Large intestine (tissue), 3 donors: ENCODE data around the gene DNAH11. TPM values are rescaled to one million over a fixed set of nuclear protein-coding genes. Genes with fewer than 3 reads are reported as not detected.
A peak's percentile ranks its signal among the peaks of the same experiment; 100 is the strongest.
"Not testable (repeated sequence)": the region's sequence is repeated elsewhere in the genome, so short reads cannot be mapped to it uniquely, and the experiment has no call there.

Experiments used
- DNase-seq, 2 donors: peaks; one replicate each; pipeline versions ENCODE4 v3.0.0 to v3.0.0-alpha.2; 2013
- H3K27ac ChIP-seq: one replicate; pipeline ENCODE4 v1.5.1; 2013; ENCODE audit warnings: low read length
- H3K27me3 ChIP-seq: 2 replicates; pipeline ENCODE4 v1.6.1; 2013; ENCODE audit warnings: low read length; ENCODE audit not compliant: control insufficient read depth, insufficient read depth
- H3K36me3 ChIP-seq: 2 replicates; pipeline ENCODE4 v1.6.1; 2013; ENCODE audit warnings: low read length; ENCODE audit not compliant: control insufficient read depth, insufficient read depth
- H3K4me1 ChIP-seq: one replicate; pipeline ENCODE4 v1.6.1; 2013; ENCODE audit warnings: low read length; ENCODE audit not compliant: control insufficient read depth, insufficient read depth
- H3K4me3 ChIP-seq: one replicate; pipeline ENCODE4 v1.5.1; 2013; ENCODE audit warnings: low read length
- H3K9me3 ChIP-seq: one replicate; pipeline ENCODE4 v1.6.1; 2013; ENCODE audit warnings: mild to moderate bottlenecking, low read depth, low read length, moderate library complexity; ENCODE audit not compliant: control insufficient read depth
- WGBS: methylation state at CpG from one replicate; pipeline ENCODE4 v1.1.5; 2013; ENCODE audit warnings: low lambda C conversion rate; ENCODE audit not compliant: insufficient coverage; 5-methylcytosine and 5-hydroxymethylcytosine counted together
- polyA plus RNA-seq: library from polyadenylated mRNA; unstranded; fragments of 120-200 nt; gene quantifications from one replicate; pipeline ENCODE4 v1.2.1, GENCODE V29; 2013

Gene DNAH11
- polyA plus RNA-seq, 1 donor: 0.40 TPM

GRCh38 chr7:21916176-21916575, 373.3 kb downstream of the DNAH11 start:
- Histone ChIP-seq H3K4me1 (no peaks in the 10 kb centered on the region), H3K9me3 (no peaks in the 10 kb centered on the region), H3K27ac (no peak overlapping the region), H3K36me3 (peaks cover 14% of the 10 kb centered on the region), H3K4me3 (no peak overlapping the region), H3K27me3 (no peaks in the 10 kb centered on the region)
- no CpG with 5 or more reads among the region's 7 CpGs for WGBS
- no peak for DNase-seq

- Histone ChIP-seq H3K4me1 (no peaks in the 10 kb centered on the region), H3K27ac (no peak overlapping the region), H3K36me3 (peaks cover 14% of the 10 kb centered on the region), H3K27me3 (no peaks in the 10 kb centered on the region), H3K9me3 (no peaks in the 10 kb centered on the region), H3K4me3 (no peak overlapping the region)
- DNase-seq: no peak
- no CpG with 5 or more reads among the region's 5 CpGs for WGBS
Measured at GRCh38 chr7:21916629-21917028, 373.8 kb downstream of the DNAH11 start.

- no peaks in the 10 kb centered on the region for H3K4me1 ChIP-seq
- H3K4me3 ChIP-seq: no peak overlapping the region
- no peak for DNase-seq
- no peaks in the 10 kb centered on the region for H3K27me3 ChIP-seq
- H3K36me3 ChIP-seq: peaks cover 9% of the 10 kb centered on the region
- no peaks in the 10 kb centered on the region for H3K9me3 ChIP-seq
- no peak overlapping the region for H3K27ac ChIP-seq
- no CpG with 5 or more reads among the region's 2 CpGs for WGBS
Measured at GRCh38 chr7:21918216-21918615, 375.4 kb downstream of the DNAH11 start.

- Histone ChIP-seq H3K4me1 (no peaks in the 10 kb centered on the region), H3K9me3 (no peaks in the 10 kb centered on the region), H3K36me3 (no peaks in the 10 kb centered on the region), H3K4me3 (no peak overlapping the region), H3K27ac (no peak overlapping the region), H3K27me3 (no peaks in the 10 kb centered on the region)
- 44% methylated on average over 2 of the region's 3 CpGs for WGBS
- DNase-seq: no peak
Measured at GRCh38 chr7:21920936-21921335, 378.1 kb downstream of the DNAH11 start.

- Histone ChIP-seq H3K36me3 (no peaks in the 10 kb centered on the region), H3K4me1 (no peaks in the 10 kb centered on the region), H3K27me3 (no peaks in the 10 kb centered on the region), H3K9me3 (no peaks in the 10 kb centered on the region), H3K27ac (no peak overlapping the region), H3K4me3 (no peak overlapping the region)
- no peak for DNase-seq
- WGBS: 96% methylated on average over 5 of the region's 5 CpGs
Measured at GRCh38 chr7:21922605-21923004, 379.8 kb downstream of the DNAH11 start.

- H3K4me1 ChIP-seq: no peaks in the 10 kb centered on the region
- H3K27me3 ChIP-seq: no peaks in the 10 kb centered on the region
- H3K27ac ChIP-seq: no peak overlapping the region
- peak in 1 of 2 donors; percentile 32 for DNase-seq
- H3K4me3 ChIP-seq: no peak overlapping the region
- peaks cover under 1% of the 10 kb centered on the region for H3K9me3 ChIP-seq
- H3K36me3 ChIP-seq: no peaks in the 10 kb centered on the region
- WGBS: 75% methylated on average over 1 of the region's 2 CpGs
Measured at GRCh38 chr7:21923658-21924057, 380.8 kb downstream of the DNAH11 start.

GRCh38 chr7:21926448-21926847, 383.6 kb downstream of the DNAH11 start:
- H3K4me1 ChIP-seq: no peaks in the 10 kb centered on the region
- WGBS: no CpG with 5 or more reads among the region's 1 CpG
- DNase-seq: no peak
- H3K27me3 ChIP-seq: no peaks in the 10 kb centered on the region
- H3K27ac ChIP-seq: no peak overlapping the region
- H3K4me3 ChIP-seq: no peak overlapping the region
- H3K9me3 ChIP-seq: peaks cover 2% of the 10 kb centered on the region
- H3K36me3 ChIP-seq: no peaks in the 10 kb centered on the region

- WGBS: no CpG with 5 or more reads among the region's 6 CpGs
- no peak overlapping the region for H3K4me3 ChIP-seq
Measured at GRCh38 chr7:21927693-21928092, 384.9 kb downstream of the DNAH11 start.

GRCh38 chr7:21933293-21933692, 390.5 kb downstream of the DNAH11 start:
- no CpG with 5 or more reads among the region's 3 CpGs for WGBS
- not testable (repeated sequence) for H3K4me1 ChIP-seq, H3K36me3 ChIP-seq, H3K4me3 ChIP-seq, H3K27ac ChIP-seq, H3K27me3 ChIP-seq, DNase-seq, H3K9me3 ChIP-seq

More at GRCh38 chr7:21927693-21928092, 384.9 kb downstream of the DNAH11 start:
- no peak for DNase-seq
- no peaks in the 10 kb centered on the region for H3K27me3 ChIP-seq
- H3K4me1 ChIP-seq: no peaks in the 10 kb centered on the region
- H3K36me3 ChIP-seq: no peaks in the 10 kb centered on the region
- peaks cover 2% of the 10 kb centered on the region for H3K9me3 ChIP-seq
- no peak overlapping the region for H3K27ac ChIP-seq

GRCh38 chr7:21934808-21935207, 392.0 kb downstream of the DNAH11 start:
- Histone ChIP-seq H3K36me3 (no peaks in the 10 kb centered on the region), H3K4me1 (no peaks in the 10 kb centered on the region), H3K4me3 (no peak overlapping the region), H3K9me3 (no peaks in the 10 kb centered on the region), H3K27me3 (no peaks in the 10 kb centered on the region), H3K27ac (no peak overlapping the region)
- no peak for DNase-seq

- no peak for DNase-seq
- no peaks in the 10 kb centered on the region for H3K9me3 ChIP-seq
- no peak overlapping the region for H3K4me3 ChIP-seq
- H3K36me3 ChIP-seq: no peaks in the 10 kb centered on the region
- no peaks in the 10 kb centered on the region for H3K4me1 ChIP-seq
- 100% methylated on average over 1 of the region's 2 CpGs for WGBS
- no peak overlapping the region for H3K27ac ChIP-seq
- peaks cover 2% of the 10 kb centered on the region for H3K27me3 ChIP-seq
Measured at GRCh38 chr7:21938463-21938862, 395.6 kb downstream of the DNAH11 start.
